HepG2 (cell line): ENCODE data around the gene HYCC2. TPM values are rescaled to one million over a fixed set of nuclear protein-coding genes. Genes with fewer than 3 reads are reported as not detected.

ENCODE experiments used
- ATF5 ChIP-seq: sonication (generic); formaldehyde crosslinking; IDR thresholded peaks from 2 replicates; pipeline ENCODE4 v1.4.0; 2020; ENCODE audit warnings: mild to moderate bottlenecking, low read depth, missing genetic modification reagents
- ATF7-NPFF ChIP-seq: sonication (generic); formaldehyde crosslinking; IDR thresholded peaks from 2 replicates; pipeline ENCODE4 v1.8.1; 2023; ENCODE audit warnings: mild to moderate bottlenecking, low read depth, missing genetic modification reagents, moderate library complexity
- BCLAF1 ChIP-seq: fragments of 450-650 bp; IDR thresholded peaks from 2 replicates; pipeline ENCODE4 v1.6.1; 2017; ENCODE audit warnings: mild to moderate bottlenecking
- CHCHD3 ChIP-seq: sonication (generic); formaldehyde crosslinking; IDR thresholded peaks from 2 replicates; pipeline ENCODE4 v1.8.0; 2022; ENCODE audit warnings: mild to moderate bottlenecking, missing genetic modification reagents, moderate library complexity
- ELF4 ChIP-seq: sonication (generic); formaldehyde crosslinking; IDR thresholded peaks from 2 replicates; pipeline ENCODE4 v1.5.0; 2020; ENCODE audit warnings: missing genetic modification reagents, mild to moderate bottlenecking, moderate library complexity, borderline replicate concordance
- FOXM1 ChIP-seq: sonication (generic); formaldehyde crosslinking; IDR thresholded peaks from 2 replicates; pipeline ENCODE4 v1.5.0; 2020; ENCODE audit warnings: missing genetic modification reagents
- GMEB2 ChIP-seq: IDR thresholded peaks from 2 replicates; pipeline ENCODE4 v1.6.1; 2016; ENCODE audit warnings: missing biosample characterization, missing genetic modification reagents, low read depth
- MZF1 ChIP-seq: sonication (generic); formaldehyde crosslinking; IDR thresholded peaks from 2 replicates; pipeline ENCODE4 v1.8.1; 2023; ENCODE audit warnings: mild to moderate bottlenecking, missing genetic modification reagents, borderline replicate concordance
- NFKBIZ ChIP-seq: IDR thresholded peaks from 2 replicates; pipeline ENCODE4 v1.6.1; 2018; ENCODE audit warnings: missing genetic modification reagents, missing compliant biosample characterization
- SALL2 ChIP-seq: sonication (generic); formaldehyde crosslinking; IDR thresholded peaks from 2 replicates; pipeline ENCODE4 v1.8.1; 2023; ENCODE audit warnings: mild to moderate bottlenecking, missing genetic modification reagents, inconsistent platforms
- SSRP1 ChIP-seq: IDR thresholded peaks from 2 replicates; pipeline ENCODE4 v1.6.1; 2016; ENCODE audit warnings: control low read depth
- TEAD2 ChIP-seq: sonication (generic); formaldehyde crosslinking; IDR thresholded peaks from 2 replicates; pipeline ENCODE4 v1.9.0; 2021; ENCODE audit warnings: missing genetic modification reagents
- TFAP4 ChIP-seq: sonication (generic); IDR thresholded peaks from 2 replicates; pipeline ENCODE4 v1.6.1; 2016; ENCODE audit warnings: low read depth, borderline replicate concordance
- ZBTB43 ChIP-seq: sonication (generic); formaldehyde crosslinking; conservative IDR thresholded peaks from 2 replicates; pipeline ENCODE4 v1.4.0; 2020; ENCODE audit warnings: missing genetic modification reagents
- ZNF10 ChIP-seq: sonication (generic); formaldehyde crosslinking; IDR thresholded peaks from 2 replicates; pipeline ENCODE4 v1.4.0; 2020; ENCODE audit warnings: mild to moderate bottlenecking, low read depth, missing genetic modification reagents, borderline replicate concordance
- ZNF207 ChIP-seq: fragments of 450-650 bp; IDR thresholded peaks from 2 replicates; pipeline ENCODE4 v1.6.1; 2016; ENCODE audit warnings: antibody characterized with exemption, borderline replicate concordance
- ZNF263 ChIP-seq: sonication (generic); formaldehyde crosslinking; IDR thresholded peaks from 2 replicates; pipeline ENCODE4 v1.4.0; 2020; ENCODE audit warnings: missing genetic modification reagents
- ZNF501 ChIP-seq: sonication (generic); formaldehyde crosslinking; IDR thresholded peaks from 2 replicates; pipeline ENCODE4 v1.5.1; 2020; ENCODE audit warnings: mild to moderate bottlenecking, moderate library complexity, missing genetic modification reagents
- ZNF724P ChIP-seq: sonication (generic); formaldehyde crosslinking; IDR thresholded peaks from 2 replicates; pipeline ENCODE4 v1.8.0; 2022; ENCODE audit warnings: missing genetic modification reagents, borderline replicate concordance
- ZNF737 ChIP-seq: sonication (generic); formaldehyde crosslinking; IDR thresholded peaks from 2 replicates; pipeline ENCODE4 v1.5.0; 2020; ENCODE audit warnings: missing genetic modification reagents, mild to moderate bottlenecking, borderline replicate concordance
- ZNF746 ChIP-seq: sonication (generic); formaldehyde crosslinking; IDR thresholded peaks from 2 replicates; pipeline ENCODE4 v1.8.0; 2022; ENCODE audit warnings: mild to moderate bottlenecking, missing genetic modification reagents
- ZNF761 ChIP-seq: sonication (generic); formaldehyde crosslinking; conservative IDR thresholded peaks from 2 replicates; pipeline ENCODE4 v1.4.0; 2020; ENCODE audit warnings: mild to moderate bottlenecking, missing genetic modification reagents
- polyA plus RNA-seq, 8 experiments: library from polyadenylated mRNA; depleted of rRNA in 3 of 8; stranded (reverse) in 7 of 8; unstranded in 1 of 8; fragments of >200 nt; fragmentation: Illumina TruSeq in 4 of 8; extraction: Trizol in 4 of 8; gene quantifications; 2 replicates each; pipeline versions ENCODE4 v1.2.1 to v1.2.3, GENCODE V29; 2011 to 2016; ENCODE audit warnings: low read depth in 4 of 8, missing spikeins in 1 of 8, mixed read lengths in 1 of 8; ENCODE audit not compliant: insufficient read depth in 1 of 8
- total RNA-seq, 5 experiments: library from RNA; depleted of rRNA; stranded (reverse); fragments of >200 nt; fragmentation: Illumina TruSeq; extraction: Trizol; gene quantifications; 2 replicates each; pipeline ENCODE4 v1.2.3, GENCODE V29; 2016; ENCODE audit warnings: low read depth in 1 of 5

The HYCC2 gene
- total and polyA plus RNA-seq, 2 of the 13 experiments (the other 11 are each of a cell fraction or from before 2014, with no cell fraction given), result 4.7 to 13.9 TPM

- TF ChIP-seq ZBTB43 (CRISPR knock-in tag) (peak; percentile 53; the same call in 1 of the 2 replicates), ZNF724P (peak; percentile 28; the same call in 1 of the 2 replicates), GMEB2 (CRISPR knock-in tag) (no peak), ATF7-NPFF (CRISPR knock-in tag) (peak; percentile 17; the same call in 1 of the 2 replicates), ZNF737 (CRISPR knock-in tag) (no peak), TFAP4 (no peak; the same call in 1 of the 2 replicates), MZF1 (CRISPR knock-in tag) (no peak), BCLAF1 (no peak), SALL2 (CRISPR knock-in tag) (peak; percentile 72), ELF4 (CRISPR knock-in tag) (peak; percentile 53; the same call in 1 of the 2 replicates), SSRP1 (no peak), CHCHD3 (CRISPR knock-in tag) (0 out of 2 replicates have a peak, but pooled peaks have one; percentile 7), ZNF746 (CRISPR knock-in tag) (0 out of 2 replicates have a peak, but pooled peaks have one; percentile 38), ZNF761 (CRISPR knock-in tag) (peak; percentile 97), ZNF501 (peak; percentile 91), FOXM1 (CRISPR knock-in tag) (0 out of 2 replicates have a peak, but pooled peaks have one; percentile 12), TEAD2 (CRISPR knock-in tag) (no peak), ZNF10 (no peak), ZNF207 (no peak), ZNF263 (CRISPR knock-in tag) (peak; percentile 28; the same call in 1 of the 2 replicates), NFKBIZ (CRISPR knock-in tag) (peak; percentile 83; the same call in 1 of the 2 replicates), ATF5 (peak; percentile 92; the same call in 1 of the 2 replicates)
Measured at GRCh38 chr2:201118121-201118960, 46.9 kb upstream of the HYCC2 start (continued).
